Neural cell (in vitro differentiated cells): ENCODE measurements around the gene UQCC2.

Experiments
- CTCF ChIP-seq: fragments of 450-650 bp; IDR thresholded peaks from 2 replicates; pipeline ENCODE4 v1.5.1; 2014; ENCODE audit warnings: antibody characterized with exemption, mild to moderate bottlenecking, moderate library complexity; ENCODE audit not compliant: poor library complexity, severe bottlenecking
- POLR2AphosphoS5 ChIP-seq: IDR thresholded peaks from 2 replicates; pipeline ENCODE4 v1.6.1; 2012

GRCh38 chr6:33732817-33733708 is 21.6 kb upstream of the UQCC2 start:
- TF ChIP-seq CTCF (no peak), POLR2AphosphoS5 (no peak)
